Glutamatergic neuron (in vitro differentiated cells): Measurements from ENCODE around the gene PKD2. TPM values are rescaled to one million over a fixed set of nuclear protein-coding genes. Genes with fewer than 3 reads are reported as not detected.

Experiments
- DNase-seq: peaks from one replicate; pipeline ENCODE4 v3.0.0; 2022
- H3K27ac Mint-ChIP-seq: one replicate; pipeline ENCODE4 v1.8.0; 2020; ENCODE audit warnings: mild to moderate bottlenecking, mixed read lengths, inconsistent platforms; ENCODE audit not compliant: unreplicated experiment
- H3K27me3 Mint-ChIP-seq: one replicate; pipeline ENCODE4 v1.8.0; 2020; ENCODE audit warnings: mild to moderate bottlenecking, moderate library complexity, mixed read lengths, inconsistent platforms; ENCODE audit not compliant: unreplicated experiment
- H3K36me3 Mint-ChIP-seq: one replicate; pipeline ENCODE4 v1.8.0; 2020; ENCODE audit warnings: mild to moderate bottlenecking, mixed read lengths, inconsistent platforms; ENCODE audit not compliant: unreplicated experiment
- H3K4me1 Mint-ChIP-seq: one replicate; pipeline ENCODE4 v1.8.0; 2020; ENCODE audit warnings: mild to moderate bottlenecking, low read depth, mixed read lengths, inconsistent platforms; ENCODE audit not compliant: unreplicated experiment
- H3K4me3 Mint-ChIP-seq: one replicate; pipeline ENCODE4 v1.8.0; 2020; ENCODE audit warnings: mild to moderate bottlenecking, mixed read lengths, inconsistent platforms; ENCODE audit not compliant: unreplicated experiment
- H3K9me3 Mint-ChIP-seq: one replicate; pipeline ENCODE4 v1.8.0; 2020; ENCODE audit warnings: mild to moderate bottlenecking, moderate library complexity, mixed read lengths, inconsistent platforms; ENCODE audit not compliant: unreplicated experiment
- CTCF ChIP-seq: fragments of 200-600 bp; sonication (generic); IDR thresholded peaks from one replicate; pipeline ENCODE4 v1.5.0; 2021; ENCODE audit not compliant: partially characterized antibody, unreplicated experiment
- total RNA-seq: library from RNA; stranded (reverse); fragmentation: NEBNext Ultra II Directional; extraction: Animal tissue kit (Norgen Biotek cat#: 25700); gene quantifications from one replicate; pipeline ENCODE4 v1.2.1, GENCODE V29; 2021; ENCODE audit not compliant: unreplicated experiment

PKD2 gene
- total RNA-seq, 1 donor from 2014 or later = 20.7 TPM

GRCh38 chr4:88014386-88014905 is 7.0 kb downstream of the PKD2 start:
- H3K27me3 Mint-ChIP-seq = no peaks in the 10 kb centered on the region
- peaks cover 11% of the 10 kb centered on the region for H3K4me1 Mint-ChIP-seq
- DNase-seq = no peak
- TF ChIP-seq CTCF = no peak
- no peak overlapping the region for H3K4me3 Mint-ChIP-seq
- no peaks in the 10 kb centered on the region for H3K36me3 Mint-ChIP-seq
- H3K27ac Mint-ChIP-seq = no peak overlapping the region
- no peaks in the 10 kb centered on the region for H3K9me3 Mint-ChIP-seq

- no peak overlapping the region for H3K27ac Mint-ChIP-seq
- H3K4me1 Mint-ChIP-seq = peaks cover 8% of the 10 kb centered on the region
- TF ChIP-seq CTCF = no peak
- H3K4me3 Mint-ChIP-seq = no peak overlapping the region
- no peaks in the 10 kb centered on the region for H3K27me3 Mint-ChIP-seq
- H3K36me3 Mint-ChIP-seq = no peaks in the 10 kb centered on the region
- no peak for DNase-seq
- H3K9me3 Mint-ChIP-seq = no peaks in the 10 kb centered on the region
Measured at GRCh38 chr4:88015659-88016295, 8.3 kb downstream of the PKD2 start.

- Mint-ChIP-seq H3K27me3 (no peaks in the 10 kb centered on the region), H3K4me1 (peaks cover 3% of the 10 kb centered on the region)
- no peak for TF ChIP-seq CTCF
Measured at GRCh38 chr4:88017516-88018297, 10.3 kb downstream of the PKD2 start.

GRCh38 chr4:88018466-88018865 is 11.0 kb downstream of the PKD2 start:
- no peak for DNase-seq
- no peaks in the 10 kb centered on the region for H3K27me3 Mint-ChIP-seq
- H3K4me3 Mint-ChIP-seq = no peak overlapping the region
- no peak for TF ChIP-seq CTCF
- H3K9me3 Mint-ChIP-seq = no peaks in the 10 kb centered on the region
- no peaks in the 10 kb centered on the region for H3K36me3 Mint-ChIP-seq
- H3K4me1 Mint-ChIP-seq = peaks cover 3% of the 10 kb centered on the region
- no peak overlapping the region for H3K27ac Mint-ChIP-seq

More at GRCh38 chr4:88017516-88018297, 10.3 kb downstream of the PKD2 start:
- Mint-ChIP-seq H3K9me3 (no peaks in the 10 kb centered on the region), H3K27ac (no peak overlapping the region), H3K4me3 (no peak overlapping the region), H3K36me3 (no peaks in the 10 kb centered on the region)
- DNase-seq = no peak

- no peaks in the 10 kb centered on the region for H3K27me3 Mint-ChIP-seq
- no peak for DNase-seq
- H3K36me3 Mint-ChIP-seq = peaks cover 11% of the 10 kb centered on the region
- H3K4me3 Mint-ChIP-seq = no peak overlapping the region
- H3K27ac Mint-ChIP-seq = no peak overlapping the region
- no peak for TF ChIP-seq CTCF
- H3K9me3 Mint-ChIP-seq = peaks cover 4% of the 10 kb centered on the region
- no peaks in the 10 kb centered on the region for H3K4me1 Mint-ChIP-seq
Measured at GRCh38 chr4:88021824-88022223, 14.4 kb downstream of the PKD2 start.
